Measurements from ENCODE around the gene IBTK. TPM values are rescaled to one million over a fixed set of nuclear protein-coding genes. Genes with fewer than 3 reads are reported as not detected.
"Not testable (repeated sequence)": the region's sequence is repeated elsewhere in the genome, so short reads cannot be mapped to it uniquely, and the experiment has no call there.

The IBTK gene
- 37.2 and 37.4 TPM in 2 replicates for total RNA-seq (2014; rRNA removed; shearing (Covaris generic); ENCODE audit: low replicate concordance)

DNA sequence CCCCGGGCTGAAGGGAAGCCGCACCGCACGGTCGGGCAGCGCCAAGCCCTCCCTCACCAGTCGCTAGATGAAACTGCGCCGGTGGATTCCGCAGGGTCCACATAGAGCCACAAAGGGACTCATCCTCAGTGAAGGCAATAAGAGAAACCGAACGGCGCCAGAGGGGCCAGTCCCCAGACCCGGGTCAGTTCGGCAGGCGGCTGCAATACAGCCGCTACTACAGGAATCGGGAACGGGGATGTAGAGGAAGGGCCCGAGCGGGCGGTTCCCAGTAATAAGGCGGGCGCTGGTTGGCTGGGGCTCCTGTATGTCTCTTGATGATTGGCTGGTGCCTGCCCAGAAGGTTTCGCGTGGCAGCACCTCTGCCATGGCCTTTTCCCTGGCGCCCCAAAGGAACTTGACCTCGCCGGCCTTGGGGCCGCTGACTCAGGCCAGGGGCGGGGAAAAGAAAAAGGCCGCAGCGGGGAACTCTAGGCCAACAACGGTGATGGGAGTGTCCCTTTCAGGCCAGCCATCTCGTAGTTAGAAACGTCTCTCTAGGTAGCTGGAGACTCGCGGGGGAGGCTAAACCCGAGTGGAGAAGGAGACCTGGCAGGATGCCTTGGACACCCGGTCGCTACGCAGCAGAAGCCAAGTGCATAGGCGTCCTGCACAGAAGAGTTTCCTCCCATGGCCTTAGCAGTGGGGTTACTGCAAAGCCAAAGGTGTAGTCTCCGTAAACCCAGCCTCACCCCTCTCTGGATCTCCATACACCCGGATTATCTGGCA is at the start of gene IBTK:
TSS of gene IBTK (minus strand) at position 240 of the 768 bp plus-strand sequence. CDS start 7,258 bp downstream, outside the sequence.
- DNase-seq (ENCODE audit: low read depth), result peak; percentile 97
- in situ Hi-C loops (cut with HindIII; ENCODE audit: low pct_unique_long_range_greater_than_20kb, low sequenced_read_pairs), result no loop called here

GRCh38 chr6:82283771-82284410 is 36.3 kb upstream of the IBTK start:
- in situ Hi-C loops (cut with HindIII; ENCODE audit: low pct_unique_long_range_greater_than_20kb, low sequenced_read_pairs), result no loop called here

DNA sequence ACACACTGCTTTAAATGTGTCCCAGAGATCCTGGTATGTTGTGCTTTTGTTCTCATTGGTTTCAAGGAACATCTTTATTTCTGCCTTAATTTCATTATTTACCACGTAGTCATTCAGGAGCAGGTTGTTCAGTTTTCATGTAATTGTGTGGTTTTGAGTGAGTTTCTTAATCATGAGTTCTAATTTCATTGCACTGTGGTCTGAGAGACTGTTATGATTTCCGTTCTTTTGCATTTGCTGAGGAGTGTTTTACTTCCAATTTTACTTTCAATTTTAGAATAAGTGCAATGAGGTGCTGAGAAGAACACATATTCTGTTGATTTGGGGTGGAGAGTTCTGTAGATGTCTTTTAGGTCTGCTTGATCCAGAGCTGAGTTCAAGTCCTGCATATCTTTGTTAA is 34.0 kb upstream of the IBTK start:
- in situ Hi-C loops (cut with HindIII; ENCODE audit: low pct_unique_long_range_greater_than_20kb, low sequenced_read_pairs); DNase-seq (ENCODE audit: low read depth): not testable (repeated sequence)

More at GRCh38 chr6:82283771-82284410, 36.3 kb upstream of the IBTK start:
- DNase-seq (ENCODE audit: low read depth), result no peak

DNA sequence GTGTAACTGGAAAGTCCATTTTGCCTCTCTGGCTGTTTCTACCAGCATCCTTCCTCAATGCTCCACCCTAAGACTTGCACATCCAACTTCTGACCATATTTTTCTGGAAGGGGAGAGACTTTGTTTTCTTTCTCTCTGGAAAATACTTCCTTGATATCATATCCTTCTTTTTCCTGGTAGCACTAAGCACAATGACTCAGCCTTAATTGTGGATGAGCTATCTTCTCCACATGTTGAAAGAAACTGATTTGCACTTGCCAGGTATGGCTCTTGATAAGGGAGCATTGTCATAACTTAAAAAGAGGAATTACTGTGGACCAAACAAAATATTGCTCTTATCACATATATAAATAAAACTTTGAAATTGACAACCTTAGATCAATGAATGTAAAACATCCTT is 30.1 kb upstream of the IBTK start:
- DNase-seq (ENCODE audit: low read depth), result peak; percentile 10
- in situ Hi-C loops (cut with HindIII; ENCODE audit: low pct_unique_long_range_greater_than_20kb, low sequenced_read_pairs), result no loop called here

GRCh38 chr6:82275686-82276085 is 28.1 kb upstream of the IBTK start:
- in situ Hi-C loops (cut with HindIII; ENCODE audit: low pct_unique_long_range_greater_than_20kb, low sequenced_read_pairs), result no loop called here
- DNase-seq (ENCODE audit: low read depth), result no peak

DNA sequence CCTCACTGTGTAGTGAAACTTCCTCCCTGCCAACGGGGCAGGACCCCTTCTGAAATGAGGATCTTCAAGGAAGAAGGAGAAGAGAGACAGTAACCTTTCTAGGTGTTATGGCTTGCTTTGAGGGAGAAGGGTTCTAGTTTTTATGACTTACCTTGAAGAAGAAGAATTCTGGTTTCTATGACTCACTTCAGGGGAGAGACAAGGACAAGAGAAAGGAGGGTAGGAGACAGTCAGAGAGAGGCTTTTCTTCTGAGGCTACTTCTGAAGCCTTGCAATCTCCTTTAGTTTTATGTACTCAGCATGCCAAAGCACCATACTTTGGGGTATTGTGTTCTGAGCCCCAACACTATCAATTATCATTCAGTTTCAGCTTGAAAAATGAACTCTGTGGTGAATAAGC is 25.8 kb upstream of the IBTK start:
- in situ Hi-C loops (cut with HindIII; ENCODE audit: low pct_unique_long_range_greater_than_20kb, low sequenced_read_pairs), result no loop called here
- no peak for DNase-seq (ENCODE audit: low read depth)

GRCh38 chr6:82270881-82271635 is 23.5 kb upstream of the IBTK start:
- in situ Hi-C loops (cut with HindIII; ENCODE audit: low pct_unique_long_range_greater_than_20kb, low sequenced_read_pairs), result no loop called here
- DNase-seq (ENCODE audit: low read depth), result peak; percentile 23

DNA sequence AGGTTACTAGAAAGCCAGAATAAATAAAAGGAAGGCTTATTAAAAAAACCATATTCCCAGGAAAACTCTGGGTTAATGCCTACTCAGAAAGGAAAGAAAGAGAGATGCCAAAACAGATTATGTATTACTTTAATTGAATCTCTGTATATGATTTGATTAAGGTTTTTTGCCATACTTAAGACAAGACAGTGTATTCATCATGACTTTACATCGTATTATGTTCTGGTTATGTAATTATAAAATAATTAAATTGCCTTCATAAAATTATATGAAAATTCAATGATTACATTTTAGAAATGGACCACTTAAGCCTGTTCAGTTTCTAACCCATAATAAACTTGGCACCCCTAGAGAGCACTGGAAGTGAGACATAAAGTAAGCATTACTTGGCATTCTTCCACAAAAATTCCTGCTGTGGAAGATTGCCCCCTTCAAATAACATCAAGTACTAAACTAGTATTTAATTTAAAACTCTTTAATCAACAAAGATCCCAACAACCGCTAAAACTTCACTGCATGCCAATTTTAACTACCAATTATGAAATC is 20.8 kb upstream of the IBTK start:
- in situ Hi-C loops (cut with HindIII; ENCODE audit: low pct_unique_long_range_greater_than_20kb, low sequenced_read_pairs), result no loop called here
- no peak for DNase-seq (ENCODE audit: low read depth)

GRCh38 chr6:82264824-82265223 is 17.3 kb upstream of the IBTK start:
- no peak for DNase-seq (ENCODE audit: low read depth)
- in situ Hi-C loops (cut with HindIII; ENCODE audit: low pct_unique_long_range_greater_than_20kb, low sequenced_read_pairs), result no loop called here

DNA sequence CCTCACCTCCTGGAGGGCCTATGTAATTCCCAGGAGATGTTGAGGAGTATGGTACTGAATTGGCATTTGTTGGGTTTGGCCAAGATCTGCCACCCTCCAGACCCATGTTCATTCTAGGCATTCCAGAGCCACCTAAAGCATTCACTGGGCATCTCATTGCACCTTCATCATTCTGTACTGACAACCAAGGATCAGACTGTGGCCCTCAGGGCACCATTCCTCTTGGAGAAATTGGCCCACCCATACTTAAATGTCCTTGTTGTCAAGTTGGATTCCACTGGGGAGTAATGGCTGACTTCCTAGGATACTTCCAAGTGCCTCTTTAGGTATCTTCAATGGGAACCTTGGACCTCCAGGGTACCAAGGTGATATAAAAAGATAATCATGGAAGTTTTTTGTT is 16.8 kb upstream of the IBTK start:
- in situ Hi-C loops (cut with HindIII; ENCODE audit: low pct_unique_long_range_greater_than_20kb, low sequenced_read_pairs), result no loop called here
- DNase-seq (ENCODE audit: low read depth), result no peak

DNA sequence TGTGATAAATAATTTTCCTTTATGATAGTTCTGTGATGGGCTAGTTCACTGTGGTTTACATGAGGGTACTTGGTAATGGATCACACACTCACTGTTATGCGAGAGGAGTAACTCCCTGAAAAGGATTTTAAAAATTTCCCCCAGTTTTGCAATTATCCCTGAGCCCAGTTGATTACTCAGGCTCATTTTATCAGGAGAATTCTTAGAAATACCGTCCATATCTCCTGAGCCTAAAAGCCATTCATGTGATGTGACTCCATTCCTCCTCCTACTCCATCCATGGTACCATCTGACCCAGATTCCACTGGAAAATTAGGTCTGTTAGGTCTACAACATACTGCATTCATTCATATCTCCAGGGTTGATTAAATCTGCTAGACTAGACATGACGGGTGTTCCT is 16.4 kb upstream of the IBTK start:
- in situ Hi-C loops (cut with HindIII; ENCODE audit: low pct_unique_long_range_greater_than_20kb, low sequenced_read_pairs), result no loop called here
- no peak for DNase-seq (ENCODE audit: low read depth)

GRCh38 chr6:82260997-82261732 is 13.6 kb upstream of the IBTK start:
- in situ Hi-C loops (cut with HindIII; ENCODE audit: low pct_unique_long_range_greater_than_20kb, low sequenced_read_pairs), result no loop called here
- DNase-seq (ENCODE audit: low read depth), result no peak

- in situ Hi-C loops (cut with HindIII; ENCODE audit: low pct_unique_long_range_greater_than_20kb, low sequenced_read_pairs), result no loop called here
- DNase-seq (ENCODE audit: low read depth), result no peak
These were observed 11.8 kb upstream of the IBTK start for GRCh38 chr6:82259389-82259788.

DNA sequence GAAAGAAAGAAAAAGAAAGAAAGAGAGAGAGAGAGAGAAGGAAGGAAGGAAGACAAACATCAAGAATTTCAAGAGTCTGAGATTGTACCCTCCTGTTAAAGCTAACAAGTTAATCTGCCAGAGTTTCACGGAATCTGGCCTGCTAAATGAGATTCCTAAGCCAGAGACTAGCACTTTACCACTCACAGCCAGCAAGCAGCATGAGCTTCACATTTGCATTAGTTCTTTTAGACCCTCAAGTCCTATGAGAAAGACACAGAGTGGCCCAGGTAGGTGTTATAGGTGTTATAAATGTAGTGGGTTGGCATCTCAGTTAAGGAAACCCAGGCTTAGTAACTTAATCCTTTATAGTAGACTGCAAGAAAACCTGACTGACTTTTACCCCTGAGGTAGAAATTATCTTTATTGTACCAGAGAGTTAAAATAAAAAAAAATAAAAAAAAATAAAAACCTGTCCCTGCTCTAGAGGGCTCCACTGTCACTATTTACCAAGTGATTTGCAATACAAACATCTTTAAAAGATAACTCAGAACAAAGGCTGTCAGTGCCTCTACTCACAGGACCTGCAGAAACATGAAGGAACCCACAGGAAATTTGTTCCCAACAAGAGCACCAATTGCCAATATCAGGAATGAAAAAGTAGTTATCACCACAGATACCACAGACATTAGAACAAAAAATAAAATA is 9.7 kb upstream of the IBTK start:
- DNase-seq (ENCODE audit: low read depth), result no peak

GRCh38 chr6:82254722-82255121 is 7.2 kb upstream of the IBTK start:
- in situ Hi-C loops (cut with HindIII; ENCODE audit: low pct_unique_long_range_greater_than_20kb, low sequenced_read_pairs); DNase-seq (ENCODE audit: low read depth): not testable (repeated sequence)

More for the DNA sequence above, 9.7 kb upstream of the IBTK start:
- in situ Hi-C loops (cut with HindIII; ENCODE audit: low pct_unique_long_range_greater_than_20kb, low sequenced_read_pairs), result no loop called here

- in situ Hi-C loops (cut with HindIII; ENCODE audit: low pct_unique_long_range_greater_than_20kb, low sequenced_read_pairs), result no loop called here
- no peak for DNase-seq (ENCODE audit: low read depth)
These were observed 4.4 kb upstream of the IBTK start for GRCh38 chr6:82251942-82252341.

DNA sequence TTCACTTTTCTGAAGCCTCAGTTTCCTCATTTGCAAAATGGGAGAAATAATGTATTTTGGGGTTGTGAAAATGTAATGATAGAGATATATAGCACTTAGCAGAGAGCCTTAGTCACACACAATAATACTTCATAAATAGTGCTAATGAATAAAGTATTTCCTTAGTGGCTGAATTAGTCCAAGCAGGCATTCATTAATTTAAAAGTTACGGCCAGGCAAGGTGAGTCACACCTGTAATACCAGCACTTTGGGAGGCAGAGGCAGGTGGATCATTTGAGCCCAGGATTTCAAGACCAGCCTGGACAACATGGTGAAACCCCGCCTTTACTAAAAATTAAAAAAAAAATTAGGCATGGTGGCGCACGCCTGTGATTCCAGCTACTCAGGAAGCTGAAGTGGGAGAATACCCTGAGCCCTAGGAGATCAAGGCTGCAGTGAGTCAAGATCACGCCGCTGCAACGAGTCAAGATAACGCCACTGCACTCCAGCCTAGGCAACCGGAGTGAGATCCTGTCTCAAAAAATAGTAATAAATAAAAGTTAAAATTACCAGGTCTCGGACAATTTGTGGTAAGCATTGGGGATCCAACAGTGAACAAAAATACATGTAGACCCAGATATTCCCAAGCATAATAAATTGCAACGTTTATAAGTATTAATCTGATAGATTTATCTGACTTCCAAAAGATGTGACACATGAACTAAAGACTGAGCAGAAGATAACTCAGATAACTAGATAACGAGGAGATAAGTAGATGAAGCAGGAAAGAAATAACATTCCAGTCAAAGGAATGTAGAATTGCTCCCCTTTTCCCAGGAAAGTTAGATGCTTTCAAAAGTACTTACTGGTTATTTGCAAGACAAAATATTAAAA is 2.1 kb upstream of the IBTK start:
- DNase-seq (ENCODE audit: low read depth), result no peak
- in situ Hi-C loops (cut with HindIII; ENCODE audit: low pct_unique_long_range_greater_than_20kb, low sequenced_read_pairs), result no loop called here
